HFFc6 (cell line): ENCODE results near the gene CDADC1. TPM values are rescaled to one million over a fixed set of nuclear protein-coding genes. Genes with fewer than 3 reads are reported as not detected.

Source experiments
- DNase-seq: peaks from one replicate; pipeline ENCODE4 v3.0.0-alpha.2; 2018
- H3K27ac Mint-ChIP-seq: 2 replicates; pipeline ENCODE4 v1.8.0; 2020; ENCODE audit warnings: mild to moderate bottlenecking, mixed read lengths
- H3K27me3 Mint-ChIP-seq: 2 replicates; pipeline ENCODE4 v1.8.0; 2021; ENCODE audit warnings: mild to moderate bottlenecking, moderate library complexity, mixed read lengths; ENCODE audit not compliant: insufficient read depth
- H3K36me3 Mint-ChIP-seq: 2 replicates; pipeline ENCODE4 v1.8.0; 2021; ENCODE audit warnings: low read depth, mixed read lengths
- H3K4me1 Mint-ChIP-seq: 2 replicates; pipeline ENCODE4 v1.8.0; 2020; ENCODE audit warnings: low read depth, mixed read lengths
- H3K4me3 Mint-ChIP-seq: 2 replicates; pipeline ENCODE4 v1.8.0; 2020; ENCODE audit warnings: mild to moderate bottlenecking, moderate library complexity, mixed read lengths
- H3K9me3 Mint-ChIP-seq: 2 replicates; pipeline ENCODE4 v1.8.0; 2020; ENCODE audit warnings: mild to moderate bottlenecking, mixed read lengths
- CTCF ChIP-seq: fragments of 200-600 bp; sonication (generic); IDR thresholded peaks from 2 replicates; pipeline ENCODE4 v1.5.0; 2021; ENCODE audit warnings: antibody characterized with exemption, mild to moderate bottlenecking
- total RNA-seq, 6 experiments: library from RNA; stranded (reverse); fragmentation: NEBNext Ultra II Directional; extraction: Animal tissue kit (Norgen Biotek cat#: 25700); gene quantifications; 2 replicates in 1 of 6; 3 replicates in 5 of 6; pipeline ENCODE4 v1.2.3, GENCODE V29; 2021

The CDADC1 gene
- total RNA-seq, 6 experiments from 2014 or later = 5.3 to 8.7 (median 6.8) TPM

- peaks cover 2% of the 10 kb centered on the region; the same call in 1 of the 2 replicates for H3K27me3 Mint-ChIP-seq
- no peaks in the 10 kb centered on the region for H3K9me3 Mint-ChIP-seq
- peaks cover 13% of the 10 kb centered on the region for H3K4me1 Mint-ChIP-seq
- H3K4me3 Mint-ChIP-seq = no peak overlapping the region
- DNase-seq = no peak
- no peaks in the 10 kb centered on the region for H3K36me3 Mint-ChIP-seq
- no peak overlapping the region for H3K27ac Mint-ChIP-seq
- TF ChIP-seq CTCF = no peak
These were observed 61.2 kb downstream of the CDADC1 start for GRCh38 chr13:49308921-49309408.

- Mint-ChIP-seq H3K27ac (no peak overlapping the region), H3K9me3 (no peaks in the 10 kb centered on the region), H3K4me3 (no peak overlapping the region), H3K36me3 (no peaks in the 10 kb centered on the region), H3K27me3 (peaks cover 2% of the 10 kb centered on the region; the same call in 1 of the 2 replicates), H3K4me1 (peaks cover 26% of the 10 kb centered on the region)
- DNase-seq = no peak
- no peak for TF ChIP-seq CTCF
These were observed 62.5 kb downstream of the CDADC1 start for GRCh38 chr13:49310251-49310650.

GRCh38 chr13:49311816-49312215 lies 64.1 kb downstream of the CDADC1 start:
- no peak for DNase-seq
- no peak for TF ChIP-seq CTCF
- Mint-ChIP-seq H3K4me3 (no peak overlapping the region), H3K4me1 (peaks cover 38% of the 10 kb centered on the region), H3K27me3 (peaks cover 2% of the 10 kb centered on the region; the same call in 1 of the 2 replicates), H3K36me3 (no peaks in the 10 kb centered on the region), H3K9me3 (no peaks in the 10 kb centered on the region), H3K27ac (no peak overlapping the region)

- peak overlapping the region; percentile 100 for H3K27ac Mint-ChIP-seq
- H3K27me3 Mint-ChIP-seq = peaks cover 2% of the 10 kb centered on the region; the same call in 1 of the 2 replicates
- H3K4me3 Mint-ChIP-seq = peak overlapping the region; percentile 84
- no peak for DNase-seq
- no peak for TF ChIP-seq CTCF
- peaks cover 38% of the 10 kb centered on the region for H3K4me1 Mint-ChIP-seq
- no peaks in the 10 kb centered on the region for H3K36me3 Mint-ChIP-seq
- H3K9me3 Mint-ChIP-seq = no peaks in the 10 kb centered on the region
These were observed 66.7 kb downstream of the CDADC1 start for GRCh38 chr13:49314344-49314882.

GRCh38 chr13:49315036-49315565 lies 67.4 kb downstream of the CDADC1 start:
- DNase-seq = no peak
- H3K9me3 Mint-ChIP-seq = no peaks in the 10 kb centered on the region
- TF ChIP-seq CTCF = no peak

More at GRCh38 chr13:49315036-49315565, 67.4 kb downstream of the CDADC1 start:
- Mint-ChIP-seq H3K4me1 (peaks cover 38% of the 10 kb centered on the region), H3K27me3 (peaks cover 2% of the 10 kb centered on the region; the same call in 1 of the 2 replicates), H3K4me3 (no peak overlapping the region), H3K36me3 (no peaks in the 10 kb centered on the region), H3K27ac (peak overlapping the region; percentile 100)
